Activated T-cell treated with anti-CD3 and anti-CD28 coated beads, Interleukin-2, amount 50 U/mL, for 72 hours (primary cell): ENCODE measurements around the gene NFATC1. TPM values are rescaled to one million over a fixed set of nuclear protein-coding genes. Genes with fewer than 3 reads are reported as not detected.

ENCODE experiments used
- ATAC-seq, 2 donors: fragments of 150-1000 bp; cut with Tn5 transposase; replicated peaks in 1 of 2; 2 replicates each; pipeline ENCODE4 v1.10.0; 2021; ENCODE audit warnings: moderate library complexity in 2 of 2, mild to moderate bottlenecking in 1 of 2
- DNase-seq, 2 donors: peaks; one replicate each; pipeline ENCODE4 v3.0.0; 2021 to 2022; ENCODE audit warnings: mixed read lengths in 1 of 2
- H3K27ac Mint-ChIP-seq: one replicate; pipeline ENCODE4 v1.8.0; 2022; ENCODE audit warnings: mild to moderate bottlenecking, moderate library complexity, mixed read lengths
- H3K27me3 Mint-ChIP-seq: one replicate; pipeline ENCODE4 v1.8.0; 2022; ENCODE audit warnings: low read depth, mixed read lengths
- H3K36me3 Mint-ChIP-seq, 2 donors: one replicate each; pipeline ENCODE4 v1.8.0; 2022; ENCODE audit warnings: mixed read lengths in 2 of 2, mild to moderate bottlenecking in 1 of 2; ENCODE audit not compliant: insufficient read depth in 2 of 2
- H3K4me1 Mint-ChIP-seq: one replicate; pipeline ENCODE4 v1.8.0; 2022; ENCODE audit warnings: low read depth, mixed read lengths
- H3K4me3 Mint-ChIP-seq, 2 donors: one replicate each; pipeline ENCODE4 v1.8.0; 2022; ENCODE audit warnings: mild to moderate bottlenecking in 2 of 2, mixed read lengths in 2 of 2, moderate library complexity in 2 of 2
- H3K9me3 Mint-ChIP-seq, 2 donors: one replicate each; pipeline ENCODE4 v1.8.0; 2022; ENCODE audit warnings: mixed read lengths in 2 of 2
- total RNA-seq, 2 donors: library from RNA; stranded (reverse); gene quantifications; one replicate each; pipeline ENCODE4 v1.2.3, GENCODE V29; 2022

The NFATC1 gene
- total RNA-seq, 2 donors from 2014 or later: 70.4 to 86.0 TPM

GRCh38 chr18:79379251-79379905 is 16.4 kb upstream of the NFATC1 start:
- Mint-ChIP-seq H3K27ac (no peak overlapping the region), H3K4me1 (peaks cover 20% of the 10 kb centered on the region), H3K9me3 (no peaks in the 10 kb centered on the region)

GRCh38 chr18:79379931-79380815 is 15.6 kb upstream of the NFATC1 start:
- no peak for DNase-seq
- Mint-ChIP-seq H3K27ac (no peak overlapping the region), H3K9me3 (no peaks in the 10 kb centered on the region), H3K4me3 (no peak overlapping the region), H3K36me3 (peaks cover 0 to 7% of the 10 kb centered on the region in 2 donors), H3K4me1 (peaks cover 20% of the 10 kb centered on the region), H3K27me3 (no peaks in the 10 kb centered on the region)
- ATAC-seq: peak; percentile 7

More at GRCh38 chr18:79379251-79379905, 16.4 kb upstream of the NFATC1 start:
- H3K27me3 Mint-ChIP-seq: no peaks in the 10 kb centered on the region
- DNase-seq (no peak), ATAC-seq (no peak)
- peaks cover 0 to 7% of the 10 kb centered on the region in 2 donors for H3K36me3 Mint-ChIP-seq
- H3K4me3 Mint-ChIP-seq: peak overlapping the region; percentile 20 to 58

- no peaks in the 10 kb centered on the region for H3K9me3 Mint-ChIP-seq
- ATAC-seq (peak; percentile 56 to 57), DNase-seq (peak; percentile 78)
- no peak overlapping the region for H3K4me3 Mint-ChIP-seq
- no peak overlapping the region for H3K27ac Mint-ChIP-seq
- peaks cover 0 to 7% of the 10 kb centered on the region in 2 donors for H3K36me3 Mint-ChIP-seq
- H3K27me3 Mint-ChIP-seq: no peaks in the 10 kb centered on the region
- peaks cover 20% of the 10 kb centered on the region for H3K4me1 Mint-ChIP-seq
Measured at GRCh38 chr18:79380816-79381806, 14.6 kb upstream of the NFATC1 start.

GRCh38 chr18:79381811-79382311 is 13.9 kb upstream of the NFATC1 start:
- peaks cover 20% of the 10 kb centered on the region for H3K4me1 Mint-ChIP-seq
- peaks cover 0 to 7% of the 10 kb centered on the region in 2 donors for H3K36me3 Mint-ChIP-seq
- ATAC-seq: no peak
- no peak for DNase-seq
- H3K27ac Mint-ChIP-seq: no peak overlapping the region
- H3K27me3 Mint-ChIP-seq: no peaks in the 10 kb centered on the region
- H3K9me3 Mint-ChIP-seq: no peaks in the 10 kb centered on the region
- no peak overlapping the region for H3K4me3 Mint-ChIP-seq

- H3K27ac Mint-ChIP-seq: no peak overlapping the region
- no peak for ATAC-seq
Measured at GRCh38 chr18:79382681-79383387, 12.9 kb upstream of the NFATC1 start.

GRCh38 chr18:79383388-79384056 is 12.2 kb upstream of the NFATC1 start:
- DNase-seq (no peak), ATAC-seq (no peak)
- Mint-ChIP-seq H3K27ac (no peak overlapping the region), H3K27me3 (peaks cover 9% of the 10 kb centered on the region), H3K9me3 (no peaks in the 10 kb centered on the region), H3K4me1 (peaks cover 20% of the 10 kb centered on the region), H3K4me3 (no peak overlapping the region), H3K36me3 (peaks cover 0 to 2% of the 10 kb centered on the region in 2 donors)

More at GRCh38 chr18:79382681-79383387, 12.9 kb upstream of the NFATC1 start:
- H3K9me3 Mint-ChIP-seq: no peaks in the 10 kb centered on the region
- peaks cover 17% of the 10 kb centered on the region for H3K4me1 Mint-ChIP-seq
- no peak for DNase-seq
- peaks cover 6% of the 10 kb centered on the region for H3K27me3 Mint-ChIP-seq
- no peak overlapping the region for H3K4me3 Mint-ChIP-seq
- peaks cover 0 to 7% of the 10 kb centered on the region in 2 donors for H3K36me3 Mint-ChIP-seq

GRCh38 chr18:79384151-79384807 is 11.5 kb upstream of the NFATC1 start:
- DNase-seq: no peak
- Mint-ChIP-seq H3K9me3 (no peaks in the 10 kb centered on the region), H3K4me1 (peaks cover 17% of the 10 kb centered on the region), H3K4me3 (no peak overlapping the region), H3K27me3 (peaks cover 16% of the 10 kb centered on the region), H3K27ac (no peak overlapping the region), H3K36me3 (no peaks in the 10 kb centered on the region)
- ATAC-seq: no peak

- no peaks in the 10 kb centered on the region for H3K9me3 Mint-ChIP-seq
- H3K4me3 Mint-ChIP-seq: no peak overlapping the region
- DNase-seq (no peak), ATAC-seq (no peak)
- no peak overlapping the region for H3K27ac Mint-ChIP-seq
- peaks cover 18% of the 10 kb centered on the region for H3K27me3 Mint-ChIP-seq
- H3K4me1 Mint-ChIP-seq: peaks cover 14% of the 10 kb centered on the region
- H3K36me3 Mint-ChIP-seq: no peaks in the 10 kb centered on the region
Measured at GRCh38 chr18:79384834-79385233, 10.9 kb upstream of the NFATC1 start.

GRCh38 chr18:79385326-79385707 is 10.4 kb upstream of the NFATC1 start:
- ATAC-seq: no peak
- H3K4me3 Mint-ChIP-seq: no peak overlapping the region
- H3K4me1 Mint-ChIP-seq: peaks cover 14% of the 10 kb centered on the region
- H3K9me3 Mint-ChIP-seq: no peaks in the 10 kb centered on the region
- no peak for DNase-seq
- no peak overlapping the region for H3K27ac Mint-ChIP-seq
- H3K27me3 Mint-ChIP-seq: peaks cover 21% of the 10 kb centered on the region
- no peaks in the 10 kb centered on the region for H3K36me3 Mint-ChIP-seq

- Mint-ChIP-seq H3K27me3 (peaks cover 26% of the 10 kb centered on the region), H3K4me1 (peaks cover 14% of the 10 kb centered on the region), H3K36me3 (no peaks in the 10 kb centered on the region), H3K27ac (no peak overlapping the region), H3K4me3 (no peak overlapping the region), H3K9me3 (no peaks in the 10 kb centered on the region)
- no peak for DNase-seq
- ATAC-seq: no peak
Measured at GRCh38 chr18:79385708-79386341, 9.9 kb upstream of the NFATC1 start.

- Mint-ChIP-seq H3K36me3 (no peaks in the 10 kb centered on the region), H3K9me3 (no peaks in the 10 kb centered on the region), H3K4me1 (peaks cover 14% of the 10 kb centered on the region), H3K27ac (no peak overlapping the region), H3K4me3 (no peak overlapping the region), H3K27me3 (peaks cover 31% of the 10 kb centered on the region)
- no peak for ATAC-seq
- DNase-seq: no peak
Measured at GRCh38 chr18:79386547-79386946, 9.2 kb upstream of the NFATC1 start.
